IPS DF 4.7 (cell line): Measurements from ENCODE around the gene MTHFS.

Experiments used
- DNase-seq: peaks from one replicate; pipeline ENCODE4 v3.0.0-alpha.2; 2013; ENCODE audit warnings: low spot score; ENCODE audit errors: extremely low read depth

Gene MTHFS

GRCh38 chr15:79816571-79816970, 80.2 kb downstream of the MTHFS start:
- no peak for DNase-seq

DNA sequence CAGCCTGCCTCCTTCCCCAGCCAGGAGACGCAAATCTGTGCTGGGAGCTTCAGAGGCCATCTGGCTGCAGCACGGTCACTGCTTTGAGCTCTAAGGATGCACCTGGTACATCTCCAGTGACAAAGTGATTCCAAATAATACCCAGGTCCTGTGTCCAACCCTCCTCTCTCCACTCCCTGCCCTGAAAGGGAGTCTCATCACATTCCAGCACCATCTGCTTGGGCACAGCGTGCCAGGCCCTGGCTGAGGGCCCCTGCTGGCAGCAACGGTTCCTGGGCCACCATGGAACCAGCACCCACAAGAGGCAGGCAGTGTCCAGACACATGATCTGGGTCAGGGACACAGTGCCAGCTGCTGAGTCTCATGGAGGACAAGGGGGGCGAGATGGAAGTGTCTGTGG, 81.3 kb downstream of the MTHFS start:
- DNase-seq: no peak

GRCh38 chr15:79812541-79812940, 84.3 kb downstream of the MTHFS start:
- no peak for DNase-seq

- no peak for DNase-seq
Measured at GRCh38 chr15:79811406-79812405, 85.1 kb downstream of the MTHFS start.

- DNase-seq: no peak
Measured at GRCh38 chr15:79804838-79805237, 92.0 kb downstream of the MTHFS start.

GRCh38 chr15:79798311-79798710, 98.5 kb downstream of the MTHFS start:
- DNase-seq: no peak
